ENCODE data around the gene STK24. TPM values are rescaled to one million over a fixed set of nuclear protein-coding genes. Genes with fewer than 3 reads are reported as not detected.

STK24 gene
- total RNA-seq, 1 donor from 2014 or later: 32.8 TPM

DNA sequence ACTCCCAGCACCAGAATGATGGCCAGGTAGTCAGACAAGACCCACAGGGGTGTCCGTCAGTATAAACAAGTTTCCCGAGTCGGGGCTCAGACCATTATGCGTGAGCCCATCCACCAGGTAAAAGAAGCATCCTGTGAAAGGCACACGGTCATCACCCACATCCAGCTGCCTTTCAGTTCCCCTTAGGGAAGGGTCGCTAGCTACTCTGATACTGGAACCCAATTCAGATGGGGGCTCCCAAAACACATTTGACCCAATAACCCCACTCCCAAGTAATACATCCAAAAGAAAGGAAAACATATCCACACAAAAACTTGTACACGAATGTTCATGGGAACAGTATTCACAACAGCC, 66.8 kb downstream of the STK24 start:
- no peak for DNase-seq

DNA sequence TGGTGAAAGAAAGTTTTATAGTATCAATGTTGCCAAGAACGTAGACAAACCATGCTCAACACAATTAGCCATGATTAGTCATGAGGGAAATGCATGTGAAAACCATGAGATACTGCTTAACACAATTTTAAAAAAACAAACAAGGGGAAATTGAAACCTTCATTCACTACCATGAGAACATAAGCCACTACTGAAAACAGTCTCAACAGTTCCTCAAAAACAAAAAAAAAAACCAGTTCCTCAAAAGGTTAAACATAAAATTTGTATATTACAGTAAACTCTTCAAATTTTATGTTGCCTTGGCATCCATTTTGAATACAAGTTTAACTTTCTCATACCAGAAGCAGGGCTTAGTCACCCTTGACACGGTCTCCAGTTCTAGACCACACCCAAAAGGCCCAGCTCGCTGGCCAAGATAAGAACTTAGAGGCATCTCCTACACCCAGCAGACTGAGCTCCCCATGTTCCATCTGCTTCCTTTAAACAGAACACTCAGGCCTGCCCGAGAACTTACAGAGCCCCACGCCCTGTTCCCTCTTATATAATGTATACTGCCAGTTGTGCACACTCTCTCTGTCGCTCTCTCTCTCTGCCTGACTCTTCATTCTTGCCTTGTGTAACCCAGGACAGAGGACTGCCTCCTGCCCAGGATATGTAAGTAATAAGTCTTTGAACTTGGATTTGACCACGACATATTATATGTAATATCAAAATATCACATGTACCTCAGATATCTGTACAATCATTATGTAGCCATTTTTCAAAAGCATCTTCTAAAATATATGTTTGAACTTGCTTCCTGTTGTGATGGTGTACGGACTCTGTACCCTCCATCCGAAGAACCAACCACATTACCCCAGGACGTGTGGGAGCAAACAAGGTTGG, 67.4 kb downstream of the STK24 start:
- peak; percentile 18 for DNase-seq

DNA sequence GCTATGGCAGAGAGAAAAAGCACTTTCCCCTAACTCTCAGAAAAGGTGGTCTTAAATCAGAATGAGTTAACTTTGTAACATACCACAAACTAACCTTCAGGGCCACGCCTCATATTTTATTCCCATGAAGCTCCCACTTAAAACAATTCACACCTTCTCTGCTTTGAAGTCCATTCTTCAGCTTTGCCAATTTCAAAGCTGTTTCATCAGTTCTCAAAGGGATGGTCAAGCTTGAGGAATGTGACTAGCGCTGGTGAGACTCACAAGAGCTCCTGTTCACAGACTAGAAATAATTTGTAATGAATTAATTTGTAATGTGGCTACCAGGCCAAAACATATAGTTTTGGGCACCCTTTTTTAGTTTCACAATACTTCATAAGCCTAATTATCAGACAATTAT, 68.2 kb downstream of the STK24 start:
- DNase-seq: no peak

DNA sequence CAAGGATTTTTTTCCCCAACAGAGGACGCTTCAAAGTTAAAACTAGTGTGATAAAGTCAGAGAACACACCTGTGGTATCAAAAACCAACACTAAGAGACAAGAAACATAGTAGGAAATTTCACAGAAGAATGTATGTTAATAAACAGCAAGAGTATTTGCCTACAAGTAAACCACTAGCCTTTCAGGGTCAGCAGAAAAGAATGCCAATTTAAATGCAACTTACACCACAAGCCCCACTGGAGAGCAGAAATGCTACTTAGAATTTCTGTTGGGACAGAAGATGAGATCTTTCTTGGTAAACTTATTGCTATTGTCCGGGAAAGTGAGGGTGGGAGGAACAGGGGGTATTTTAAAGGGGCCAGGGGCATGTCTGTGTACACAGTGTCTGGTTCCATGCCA, 68.6 kb downstream of the STK24 start:
- no peak for DNase-seq

DNA sequence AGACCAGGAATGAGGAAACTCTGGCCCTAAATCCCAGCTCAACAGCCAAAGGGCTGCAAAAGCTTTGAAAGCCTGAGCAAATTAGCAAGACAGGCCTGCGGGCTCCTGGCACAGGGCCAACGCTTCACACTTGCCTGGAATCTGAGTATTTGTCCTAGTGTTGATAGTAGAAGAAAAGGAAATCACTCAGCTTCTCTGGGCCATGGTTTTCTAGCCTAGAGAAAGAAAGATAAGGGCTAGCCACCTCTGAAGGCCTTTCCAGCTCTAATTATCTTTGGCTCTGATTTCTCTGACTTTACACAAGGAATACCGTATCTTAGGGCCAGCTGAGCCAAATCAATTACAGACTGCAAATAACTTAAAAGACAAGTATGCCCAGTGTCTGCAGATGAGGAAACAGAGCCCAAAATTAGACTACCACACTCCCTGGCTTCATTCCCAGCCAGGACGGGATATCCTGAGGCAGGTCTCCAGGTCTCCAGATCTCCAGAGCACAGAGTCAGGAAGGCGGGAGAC, 69.6 kb downstream of the STK24 start:
- DNase-seq: no peak

DNA sequence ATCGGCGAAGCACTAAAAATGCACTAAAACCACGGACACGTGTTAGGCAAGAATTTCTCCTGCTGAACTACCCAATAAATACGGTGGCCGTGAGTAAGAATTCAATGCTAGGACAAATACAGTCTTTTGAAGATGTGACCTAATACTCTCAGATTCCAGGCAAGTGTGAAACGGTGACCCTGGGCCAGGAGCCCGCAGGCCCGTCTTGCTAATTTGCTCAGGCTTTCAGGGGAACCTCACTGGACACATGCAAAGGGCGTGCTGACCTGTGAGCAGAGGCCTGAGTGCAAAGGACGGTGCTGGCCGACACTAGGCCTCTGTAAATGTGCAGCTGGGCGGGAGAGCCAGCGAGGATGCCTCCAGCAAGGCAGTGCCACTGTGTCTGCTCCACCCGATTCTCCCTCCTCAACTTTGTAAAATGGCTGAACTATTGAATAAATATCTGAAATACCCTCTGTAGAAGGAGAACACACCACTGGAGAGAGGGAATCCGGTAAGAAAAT, 70.1 kb downstream of the STK24 start:
- no peak for DNase-seq

DNA sequence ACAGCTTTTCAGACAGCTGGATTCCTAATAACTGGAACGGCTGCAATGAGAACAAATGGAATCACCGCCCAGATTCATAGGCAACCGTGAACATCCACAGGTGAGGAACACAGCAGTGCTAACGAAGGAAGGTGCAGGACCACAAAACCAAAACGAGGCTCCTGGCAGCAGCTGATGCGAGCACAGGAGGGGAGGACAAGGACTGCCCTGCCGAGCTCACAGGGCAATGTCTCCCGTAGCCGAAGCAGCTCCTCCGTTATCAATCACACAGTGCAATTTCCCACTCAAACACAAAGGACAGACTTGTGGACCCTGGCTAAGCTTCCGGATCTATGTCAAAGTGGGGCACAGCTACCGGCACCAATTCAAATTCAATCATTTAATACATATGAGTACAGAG, 70.6 kb downstream of the STK24 start:
- DNase-seq: no peak

DNA sequence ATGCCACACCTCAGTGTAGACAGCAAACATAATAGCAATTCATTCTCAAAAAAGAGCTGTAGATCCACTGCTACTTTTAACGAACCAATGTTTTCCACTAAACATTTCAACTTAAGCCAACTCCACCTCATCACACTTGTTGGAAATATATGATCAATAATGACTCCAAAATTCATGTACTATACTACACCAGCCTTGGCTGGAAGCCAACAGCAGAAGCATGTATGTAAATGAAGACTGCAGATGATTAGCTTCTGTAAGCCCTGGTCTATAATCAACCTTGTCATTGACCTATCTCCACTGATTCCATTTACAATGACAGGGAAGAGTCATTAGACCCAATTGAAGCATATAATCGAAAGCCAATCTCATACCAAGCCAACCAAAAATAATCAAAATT, 71.7 kb downstream of the STK24 start:
- DNase-seq: no peak

DNA sequence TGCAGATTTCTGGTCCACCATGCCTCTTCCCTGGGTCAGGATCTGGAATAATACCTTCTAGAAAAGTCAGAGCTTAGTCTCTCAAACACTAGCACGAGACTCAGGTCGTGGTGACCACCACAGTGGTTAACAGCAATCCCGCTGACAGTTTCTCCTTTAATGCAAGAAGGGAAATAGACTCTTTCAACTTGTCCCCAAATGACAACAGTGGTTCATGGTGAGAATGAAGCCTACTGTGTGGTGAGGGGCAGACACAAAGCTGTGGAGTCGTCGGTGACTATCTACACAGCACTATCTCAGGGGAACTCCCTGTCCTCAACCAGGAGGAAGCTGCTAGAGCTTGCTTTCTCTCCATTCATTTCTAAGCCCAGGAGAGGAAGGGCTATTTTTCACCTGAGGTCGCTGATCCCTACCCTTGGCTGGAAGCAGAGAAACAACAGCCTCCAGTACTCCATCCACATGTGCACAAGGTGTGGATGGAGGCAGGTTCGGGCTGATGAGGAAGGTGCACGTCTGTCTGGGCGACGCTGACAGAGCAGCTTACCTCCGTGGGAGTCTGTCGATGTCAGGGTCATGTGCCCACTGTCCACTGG, 72.4 kb downstream of the STK24 start:
- DNase-seq: no peak

DNA sequence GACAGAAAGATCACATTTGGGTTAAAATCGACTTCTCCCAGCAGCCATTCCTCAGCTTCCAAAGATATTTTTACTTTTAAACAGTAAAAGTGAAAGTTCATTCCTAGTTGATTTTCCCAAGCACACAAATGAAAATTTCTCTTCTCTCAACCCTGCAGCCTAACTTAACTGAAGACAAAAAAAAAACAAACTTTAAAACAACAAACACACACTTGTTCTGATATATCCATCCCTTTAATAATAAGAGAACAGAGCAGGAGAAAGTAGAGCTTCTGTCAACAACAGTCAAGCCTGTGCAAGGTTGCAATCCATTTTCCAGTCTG, 72.9 kb downstream of the STK24 start:
- DNase-seq: no peak

DNA sequence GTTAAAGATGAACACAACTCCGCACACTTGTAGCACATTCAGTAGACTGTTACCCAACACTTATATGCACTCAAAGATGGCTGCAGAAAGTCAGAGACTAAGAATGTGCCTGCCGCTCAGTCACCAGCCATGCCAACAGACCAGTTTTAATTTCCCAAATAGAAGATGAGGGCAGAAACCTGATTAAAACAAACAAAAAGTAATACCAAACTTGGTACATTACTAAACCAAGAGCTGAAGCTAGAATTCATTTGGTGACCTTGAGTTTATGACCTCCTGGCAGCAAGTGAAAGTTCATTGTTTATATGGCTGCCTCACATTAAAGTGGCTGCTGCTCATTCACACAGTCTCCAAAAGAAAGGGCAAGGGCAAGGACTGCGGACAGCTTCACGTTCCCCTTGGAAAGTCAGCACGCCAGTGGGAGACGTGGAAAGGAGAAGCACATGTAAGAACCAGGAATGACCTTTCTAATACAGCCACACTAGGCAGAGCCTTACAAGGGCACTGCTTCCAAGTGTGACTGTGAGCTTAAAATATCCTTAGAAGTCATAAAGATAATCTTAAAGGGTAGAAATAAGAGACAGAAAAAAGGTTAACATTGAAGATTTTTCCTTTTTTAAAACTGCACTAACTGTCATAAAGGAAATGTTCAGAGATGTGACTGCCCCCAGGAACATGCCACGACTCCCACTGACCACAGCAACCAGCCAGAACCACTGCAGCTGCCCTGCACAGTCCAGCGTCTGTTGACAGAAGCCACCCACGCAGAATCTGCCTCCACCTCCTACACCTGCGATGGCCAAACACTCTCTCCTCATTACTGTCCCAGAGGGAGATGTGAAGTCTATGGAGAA, 73.5 kb downstream of the STK24 start:
- no peak for DNase-seq

DNA sequence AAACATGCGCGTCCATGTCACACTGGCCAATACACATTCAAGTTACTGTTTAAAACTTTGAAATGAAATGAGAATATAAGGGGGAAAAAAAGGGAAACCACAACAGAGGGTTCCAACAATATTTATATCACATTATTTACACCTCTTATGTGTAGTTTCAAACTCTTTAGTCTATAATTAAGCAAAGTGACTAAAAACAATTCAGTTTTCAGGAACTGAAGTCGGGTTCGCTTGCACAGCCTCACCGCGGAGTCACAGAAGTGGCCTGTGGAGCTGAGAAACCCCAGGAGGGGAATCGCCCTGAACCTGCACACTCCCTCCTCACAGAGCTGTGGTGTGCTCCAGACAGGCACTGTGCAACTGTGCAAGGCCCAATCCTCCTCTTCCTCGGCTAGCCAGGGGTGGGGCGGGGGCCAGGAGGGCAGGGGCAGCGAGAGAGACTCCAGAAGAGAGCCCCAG, 75.9 kb downstream of the STK24 start:
- DNase-seq: no peak

DNA sequence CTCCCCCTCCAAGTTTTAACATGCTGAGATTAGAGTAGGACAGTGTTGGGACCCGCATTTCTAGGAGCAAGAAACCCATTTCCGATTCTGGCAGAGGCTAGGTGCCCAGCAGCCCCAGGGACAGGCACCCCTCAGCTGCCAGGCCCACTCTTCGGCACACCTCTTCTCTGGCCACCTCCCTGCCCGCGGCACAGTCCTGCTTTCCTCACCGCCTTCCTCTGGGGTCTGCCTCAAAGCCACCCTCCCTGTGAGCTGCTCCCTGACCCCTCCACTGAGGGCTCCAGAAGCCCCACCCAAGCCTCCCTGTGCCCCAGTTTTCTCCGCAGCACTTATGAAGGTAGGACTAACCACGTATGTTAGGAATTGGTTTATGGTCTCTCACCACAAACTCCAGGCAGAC, 79.9 kb downstream of the STK24 start:
- no peak for DNase-seq

DNA sequence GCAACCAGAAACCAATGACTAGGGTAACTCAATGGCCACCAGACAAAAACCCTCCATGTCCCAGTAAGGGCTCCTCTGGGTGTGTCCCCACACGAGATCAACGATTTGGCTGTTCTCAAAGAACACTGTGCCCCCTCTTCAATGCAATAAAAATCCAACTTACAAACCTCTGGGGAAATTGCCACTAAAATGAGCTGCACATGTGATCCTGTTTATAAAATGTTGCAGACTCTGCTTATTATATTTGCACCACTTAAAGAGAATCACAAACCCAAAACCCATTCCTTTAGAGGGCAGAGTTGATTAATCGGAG, 80.5 kb downstream of the STK24 start:
- DNase-seq: no peak

DNA sequence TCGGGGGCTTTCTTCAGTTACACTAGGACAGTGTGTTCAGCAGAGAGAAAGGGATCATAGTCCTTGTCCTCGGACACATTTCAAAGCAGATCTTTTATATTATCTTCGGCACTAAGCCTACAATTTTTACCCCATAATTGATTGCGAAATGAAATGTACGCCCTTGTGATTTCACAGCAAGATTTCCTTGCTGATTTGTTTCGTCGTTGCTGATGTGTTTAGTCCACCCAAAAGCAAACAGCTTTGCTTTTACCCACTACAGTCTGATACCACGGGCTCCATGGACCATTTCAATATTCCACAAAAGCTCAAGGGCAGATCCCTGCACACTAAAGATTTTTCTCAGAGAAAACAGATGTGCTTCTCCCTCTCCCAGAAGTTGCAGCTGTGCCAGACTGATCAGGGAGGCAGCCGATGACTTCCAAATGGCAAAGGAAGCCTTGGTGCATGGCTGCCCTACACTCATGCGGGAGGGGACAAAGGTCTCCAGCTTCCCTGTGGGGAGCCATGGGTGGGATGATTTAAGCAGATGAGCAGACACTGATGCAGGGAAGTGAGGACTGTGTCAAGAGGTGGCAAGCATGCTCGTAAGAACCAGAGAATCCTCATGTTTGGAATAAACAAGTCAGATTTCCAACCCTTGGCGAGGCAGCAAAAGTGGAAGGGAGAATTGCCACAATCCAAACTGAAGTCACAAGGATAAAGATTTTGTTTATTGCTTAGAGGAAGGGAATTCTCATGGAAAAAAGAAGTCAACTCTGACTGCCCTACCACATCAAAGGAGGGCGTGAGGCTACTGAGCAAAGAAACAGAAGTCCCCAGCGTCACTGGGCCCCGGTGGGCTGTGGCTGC, 81.1 kb downstream of the STK24 start:
- DNase-seq: no peak

DNA sequence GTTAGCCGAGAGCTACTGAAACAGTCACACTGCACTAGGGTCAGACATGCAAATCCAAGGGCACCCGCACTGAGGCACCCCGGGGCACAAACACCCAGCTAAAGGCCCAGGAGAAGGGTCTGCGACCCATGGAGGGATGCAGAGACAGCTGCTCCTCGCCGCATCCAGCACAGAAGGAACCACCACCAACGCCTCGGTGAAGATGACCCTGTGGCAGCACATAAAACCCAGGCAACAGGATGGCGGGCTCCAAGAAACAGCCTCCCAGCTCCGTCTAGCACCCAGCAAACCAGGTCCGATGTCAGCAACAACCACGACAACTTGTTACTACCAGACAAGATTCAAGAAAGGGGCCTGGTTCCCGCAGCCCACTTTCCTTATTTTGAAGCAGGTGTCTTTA, 82.1 kb downstream of the STK24 start:
- no peak for DNase-seq

DNA sequence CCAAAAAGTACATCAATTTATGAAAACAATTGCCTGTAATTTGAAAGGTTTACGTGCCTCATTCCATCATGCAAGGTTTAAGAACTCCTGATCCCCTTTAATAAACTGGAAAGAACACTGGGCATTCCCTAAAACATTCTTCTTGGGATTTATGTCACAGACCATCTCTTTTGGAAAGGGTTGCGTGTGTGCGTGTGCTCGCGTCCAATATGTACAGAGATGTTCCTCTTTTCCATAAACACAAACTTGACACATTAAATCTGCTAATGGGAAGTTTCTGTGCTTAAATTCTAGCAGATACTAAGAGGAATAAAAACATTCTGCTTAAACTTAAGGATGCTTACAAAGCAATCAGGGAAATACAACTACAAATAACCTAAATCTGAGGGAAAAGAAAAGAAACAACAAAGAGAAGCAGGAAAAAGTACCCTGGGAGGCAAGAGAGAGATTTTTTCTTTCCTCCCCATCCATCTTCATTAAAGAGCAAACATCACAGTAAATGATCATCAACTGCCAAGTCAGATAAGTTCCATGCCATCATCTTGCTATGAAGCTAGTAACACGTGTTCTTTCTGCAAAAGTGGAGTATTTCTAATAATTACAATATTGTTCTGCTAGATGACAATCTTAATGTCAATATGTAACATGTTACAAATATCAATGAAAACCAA, 83.7 kb downstream of the STK24 start:
- DNase-seq: no peak

DNA sequence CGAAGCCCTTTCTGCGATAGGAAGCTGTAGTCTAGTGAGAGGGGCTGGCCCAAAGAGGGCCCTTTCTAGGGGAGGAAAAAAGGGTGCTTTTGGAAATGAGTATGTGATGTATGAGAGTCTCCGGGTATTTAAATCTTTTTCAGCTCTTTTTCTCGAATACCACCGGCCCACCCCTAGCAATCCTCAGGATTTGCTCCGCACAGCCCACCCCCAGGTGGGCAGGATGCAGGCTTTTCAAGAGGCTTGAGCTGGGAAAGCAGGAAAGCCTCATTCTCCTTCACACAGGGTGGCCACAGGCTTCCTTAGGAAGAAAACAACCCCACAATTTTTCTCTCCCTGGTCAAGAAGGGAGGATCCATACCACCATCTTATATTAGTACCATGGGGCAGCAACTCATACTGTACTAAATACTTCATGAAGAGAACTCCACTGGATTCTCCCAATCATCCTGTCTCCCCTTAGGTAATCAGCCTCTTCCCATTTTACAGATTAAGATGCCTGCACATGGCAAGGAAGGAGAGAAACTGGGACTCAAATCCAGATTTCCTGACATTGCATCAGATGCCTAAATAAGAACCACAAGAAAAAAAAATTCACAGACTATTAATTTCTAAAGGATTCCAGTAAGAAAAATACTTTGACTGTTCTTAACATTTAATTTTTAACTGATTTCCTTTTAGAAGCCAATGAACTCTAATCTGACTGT, 84.4 kb downstream of the STK24 start:
- no peak for DNase-seq

DNA sequence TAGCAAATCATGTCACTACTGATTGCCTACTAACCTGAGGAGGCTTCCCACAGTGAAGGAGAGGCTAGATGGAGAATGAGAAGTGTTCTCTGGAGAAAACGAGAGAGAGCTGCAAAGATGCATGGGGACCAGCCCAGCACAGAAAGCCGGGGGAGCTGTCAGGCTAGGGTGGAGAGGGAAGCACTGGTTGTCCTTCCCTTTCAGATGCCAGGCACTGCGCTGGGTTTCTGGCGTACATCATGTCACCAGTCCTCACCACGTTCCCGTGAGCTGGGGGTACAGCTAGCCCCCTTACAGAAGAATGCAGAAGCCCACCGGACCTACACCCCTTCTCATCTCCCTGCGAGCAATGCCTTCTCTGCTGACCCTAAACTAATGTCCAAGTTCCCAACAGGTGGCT, 86.0 kb downstream of the STK24 start:
- no peak for DNase-seq

DNA sequence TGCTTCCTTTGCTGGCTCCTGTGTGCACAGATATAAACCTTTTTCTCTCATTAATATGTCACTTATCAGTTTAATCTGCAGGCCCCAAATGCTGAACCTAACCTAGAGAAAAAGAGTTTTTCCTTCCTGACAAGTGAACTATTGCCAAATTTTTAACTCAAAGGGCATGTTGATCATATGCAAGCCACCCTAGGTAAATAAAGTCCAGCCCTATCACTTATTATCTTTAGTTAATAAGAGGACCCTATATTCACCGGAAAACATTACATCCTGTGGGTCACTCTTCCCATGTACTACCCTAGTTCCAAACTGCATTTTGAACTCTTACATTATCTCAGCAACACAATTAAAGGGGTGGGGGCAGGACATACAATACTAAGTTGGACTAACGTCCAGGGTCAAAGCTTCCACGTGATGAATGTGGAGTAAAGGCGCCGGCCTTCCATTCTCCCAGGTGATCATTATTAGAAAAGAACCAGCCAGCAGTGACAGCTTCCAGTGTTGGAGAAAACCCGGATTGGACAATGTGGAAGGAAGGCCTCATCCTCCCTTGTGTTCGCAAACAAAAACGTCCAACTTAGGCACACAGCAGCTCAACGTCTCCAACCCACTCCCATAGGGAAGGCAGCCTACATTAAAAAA, 86.6 kb downstream of the STK24 start:
- no peak for DNase-seq
